ENCODE results near the gene CD200. TPM values are rescaled to one million over a fixed set of nuclear protein-coding genes. Genes with fewer than 3 reads are reported as not detected.

CD200 gene, protein sequence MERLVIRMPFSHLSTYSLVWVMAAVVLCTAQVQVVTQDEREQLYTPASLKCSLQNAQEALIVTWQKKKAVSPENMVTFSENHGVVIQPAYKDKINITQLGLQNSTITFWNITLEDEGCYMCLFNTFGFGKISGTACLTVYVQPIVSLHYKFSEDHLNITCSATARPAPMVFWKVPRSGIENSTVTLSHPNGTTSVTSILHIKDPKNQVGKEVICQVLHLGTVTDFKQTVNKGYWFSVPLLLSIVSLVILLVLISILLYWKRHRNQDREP
- 0.92 and 9.9 TPM in 2 replicates for total RNA-seq

DNA sequence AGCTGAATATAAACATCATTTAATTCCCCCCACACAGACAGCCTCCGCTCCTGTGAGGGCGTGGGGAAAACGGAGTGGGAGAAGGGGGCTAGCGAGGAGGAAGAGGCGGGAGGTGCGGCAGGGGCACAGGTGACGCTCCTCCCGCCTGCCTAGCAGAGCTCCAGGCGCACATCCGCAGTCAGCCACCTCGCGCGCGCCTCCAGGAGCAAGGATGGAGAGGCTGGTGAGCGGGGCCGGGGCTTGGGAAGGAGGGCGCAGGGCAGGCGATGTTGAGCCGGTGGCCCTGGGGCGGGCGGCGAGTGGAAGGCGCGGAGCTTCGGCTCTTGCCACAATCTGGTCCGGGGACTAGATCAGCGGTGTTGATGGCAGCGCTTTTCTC is at the start of gene CD200:
Gene CD200, plus strand, starts transcription at position 155 of the 379 bp plus-strand sequence. Its CDS starts 57 bp downstream, at position 212.
- DNase-seq (ENCODE audit: extremely low read depth, low read depth, low spot score): no peak

DNA sequence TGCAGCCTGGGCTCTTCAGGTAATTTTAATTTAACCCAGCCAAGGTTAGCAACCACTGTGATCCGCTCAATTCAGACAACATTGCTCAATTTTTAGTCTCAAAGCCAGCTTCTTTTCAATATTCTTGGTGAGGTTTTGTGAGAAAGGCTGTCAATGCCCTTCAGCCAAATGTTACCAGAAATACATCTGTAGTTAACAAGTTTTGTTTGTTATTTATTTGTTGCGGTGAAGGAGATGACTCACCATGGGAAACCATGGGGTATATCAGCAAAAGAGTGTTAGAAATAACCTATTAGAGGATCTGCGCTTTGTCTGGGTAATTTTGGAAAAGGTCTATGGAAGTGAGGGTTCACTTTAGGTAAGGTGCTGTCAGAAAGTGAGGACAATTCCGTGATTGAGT is 43.9 kb upstream of the CD200 start:
- DNase-seq (ENCODE audit: extremely low read depth, low read depth, low spot score): no peak

DNA sequence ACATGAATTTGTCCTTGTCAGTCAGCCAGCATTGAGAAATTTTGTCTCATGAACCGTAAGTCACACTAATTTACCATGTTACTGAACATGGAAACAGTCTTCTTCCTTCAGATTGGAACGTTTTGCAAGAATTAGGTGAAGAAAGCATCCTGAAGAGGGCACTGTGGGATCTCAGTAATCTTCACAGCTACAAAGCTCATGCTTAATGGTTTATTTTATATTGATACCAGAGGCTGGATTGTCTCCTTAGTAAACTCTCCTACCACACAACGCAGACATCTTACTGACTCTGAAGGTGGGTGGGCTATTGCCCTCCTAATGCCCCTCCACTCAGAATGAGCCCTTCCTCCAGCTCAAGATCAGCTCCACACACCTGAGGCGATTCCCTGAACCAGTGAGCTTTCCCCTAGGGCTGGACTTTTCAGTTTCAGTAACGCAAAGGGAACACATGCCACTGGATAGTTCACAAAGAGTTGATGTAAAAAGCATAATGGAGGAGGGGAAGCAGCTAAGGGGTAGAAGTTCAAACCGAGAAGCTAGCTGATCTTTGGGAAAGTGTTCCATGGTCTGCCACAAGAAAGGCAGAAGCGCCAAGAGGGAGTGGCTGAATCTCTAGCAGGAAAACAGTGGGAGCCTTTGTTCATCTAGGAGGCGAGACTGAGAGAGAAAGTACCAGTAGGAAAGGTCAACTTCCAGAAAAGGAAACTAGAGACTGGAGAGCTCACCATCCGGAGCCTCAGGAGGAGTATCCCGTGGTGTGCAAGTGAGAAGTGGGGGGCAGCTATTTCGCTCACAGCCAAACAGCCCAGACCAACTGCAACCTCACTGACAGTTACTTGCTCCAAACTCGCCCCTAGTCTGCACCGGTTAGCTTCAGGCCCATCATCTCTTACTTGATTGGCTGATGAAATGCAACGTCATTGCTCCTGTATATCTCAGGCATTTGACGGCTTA is 39.3 kb upstream of the CD200 start, which contains the start of gene SLC9C1:
Gene SLC9C1, minus strand, starts transcription at position 849 of the 954 bp plus-strand sequence. CDS start 7,425 bp downstream, outside the sequence.
- peak; percentile 72 for DNase-seq (ENCODE audit: extremely low read depth, low read depth, low spot score)

DNA sequence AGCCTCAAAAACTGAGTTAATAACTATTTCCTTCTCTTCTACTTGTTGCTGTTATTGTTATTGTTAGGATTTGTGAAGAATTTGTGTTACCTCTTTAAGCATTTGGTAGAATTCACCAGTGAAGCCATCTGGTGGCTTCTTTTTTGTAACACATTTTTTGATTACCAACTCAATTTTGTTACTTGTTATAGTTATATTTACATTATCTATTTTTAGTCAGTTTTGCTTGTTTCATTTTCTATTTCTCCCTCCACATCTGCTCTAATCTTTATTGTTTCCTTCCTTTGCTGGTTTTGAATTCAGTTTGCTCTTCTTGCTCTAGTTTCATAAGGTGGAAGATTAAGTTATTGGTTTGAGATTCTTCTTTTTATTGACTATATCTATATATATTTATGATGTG is 35.2 kb upstream of the CD200 start:
- no peak for DNase-seq (ENCODE audit: extremely low read depth, low read depth, low spot score)

DNA sequence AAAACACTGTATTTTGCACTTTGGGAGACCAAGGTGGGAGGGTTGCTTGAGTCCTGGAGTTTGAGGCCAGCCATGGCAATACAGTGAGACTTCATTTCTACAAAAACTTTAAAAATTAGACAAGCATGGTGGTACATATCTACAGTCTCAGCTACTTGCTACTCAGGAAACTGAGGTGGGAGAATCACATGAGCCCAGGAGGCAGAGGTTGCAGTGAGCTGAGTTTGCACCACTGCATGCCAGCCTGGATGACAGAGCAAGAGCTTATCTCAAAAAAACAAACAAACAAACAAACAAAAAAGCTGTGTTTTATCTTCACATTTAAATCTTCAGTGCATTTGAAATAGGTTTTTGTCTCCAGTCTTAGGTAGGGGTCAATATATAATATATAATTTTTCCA is 34.2 kb upstream of the CD200 start:
- DNase-seq (ENCODE audit: extremely low read depth, low read depth, low spot score): no peak

DNA sequence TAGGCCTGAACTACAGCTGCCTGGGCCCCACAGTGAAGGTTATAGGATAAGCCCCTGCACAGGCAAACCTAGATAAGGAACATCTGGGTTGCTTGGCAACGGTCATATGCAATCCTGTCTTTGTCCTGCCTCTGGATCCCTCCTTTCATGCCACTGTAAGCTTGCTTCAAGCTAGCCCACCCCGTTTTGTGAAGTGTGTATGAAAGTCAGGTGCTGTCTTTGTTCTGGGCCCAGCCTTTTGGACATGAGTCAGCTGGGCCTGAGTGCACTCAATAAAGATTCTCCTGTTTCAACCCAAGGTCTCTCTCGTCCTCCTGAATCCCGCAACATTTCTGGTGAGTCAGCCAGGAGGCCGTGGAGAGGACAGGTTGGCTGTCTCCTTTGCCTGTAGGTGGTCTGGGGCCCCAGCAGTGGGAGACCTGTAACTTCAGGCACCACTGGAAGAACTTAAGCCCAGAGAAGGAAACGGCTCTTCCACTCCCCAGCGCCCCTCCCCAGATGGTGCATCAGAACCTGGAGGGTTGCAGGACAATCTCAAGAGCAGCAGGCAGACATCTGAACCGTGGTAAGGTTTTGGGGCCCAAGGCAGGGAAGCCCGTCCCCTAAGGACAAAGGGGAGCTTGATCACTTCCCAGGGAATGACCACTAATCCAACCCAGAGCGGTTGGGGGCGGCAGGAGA is 30.7 kb upstream of the CD200 start:
- no peak for DNase-seq (ENCODE audit: extremely low read depth, low read depth, low spot score)

DNA sequence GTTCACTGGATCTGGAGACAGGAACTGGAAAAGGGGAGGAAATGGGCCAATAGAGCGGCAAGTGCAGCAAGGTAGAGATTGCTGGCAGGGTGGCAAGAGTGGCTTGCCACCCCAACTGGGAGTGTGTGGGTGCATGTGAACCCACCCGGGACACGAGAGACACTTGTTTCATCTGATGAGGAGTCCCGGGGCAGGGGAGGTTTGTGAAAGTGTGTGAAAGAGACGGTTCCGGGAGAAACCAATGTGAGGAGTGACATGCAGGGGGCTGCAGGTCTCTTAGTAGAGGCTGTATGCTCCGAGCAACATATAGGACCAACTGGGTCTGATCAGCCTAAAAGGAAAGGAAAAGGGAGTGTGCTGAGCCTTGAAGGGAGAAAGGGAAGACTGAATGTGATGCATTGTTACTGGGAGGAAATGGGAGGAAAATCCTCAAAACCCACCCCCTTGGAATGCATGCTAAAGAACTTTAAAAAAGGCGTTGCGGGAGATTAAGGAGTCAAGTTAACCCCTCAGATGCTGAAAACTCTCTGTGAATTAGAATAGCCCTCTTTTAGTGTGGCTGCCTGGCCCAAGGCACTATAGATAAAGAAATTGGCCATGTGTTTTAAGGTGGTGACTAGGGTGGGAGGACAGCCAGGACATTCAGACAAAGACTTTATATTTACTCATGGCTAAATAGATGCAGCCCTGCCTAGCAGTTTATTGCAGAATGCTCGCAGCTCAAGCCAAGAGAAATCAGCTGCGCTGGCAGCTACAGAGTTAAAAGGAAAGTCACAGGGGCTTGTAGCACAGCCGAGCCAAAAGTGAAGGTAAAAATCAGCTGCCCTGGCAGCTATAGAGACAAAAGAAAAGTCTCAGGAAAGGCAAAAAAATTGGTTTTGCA is 29.8 kb upstream of the CD200 start:
- DNase-seq (ENCODE audit: extremely low read depth, low read depth, low spot score): no peak

DNA sequence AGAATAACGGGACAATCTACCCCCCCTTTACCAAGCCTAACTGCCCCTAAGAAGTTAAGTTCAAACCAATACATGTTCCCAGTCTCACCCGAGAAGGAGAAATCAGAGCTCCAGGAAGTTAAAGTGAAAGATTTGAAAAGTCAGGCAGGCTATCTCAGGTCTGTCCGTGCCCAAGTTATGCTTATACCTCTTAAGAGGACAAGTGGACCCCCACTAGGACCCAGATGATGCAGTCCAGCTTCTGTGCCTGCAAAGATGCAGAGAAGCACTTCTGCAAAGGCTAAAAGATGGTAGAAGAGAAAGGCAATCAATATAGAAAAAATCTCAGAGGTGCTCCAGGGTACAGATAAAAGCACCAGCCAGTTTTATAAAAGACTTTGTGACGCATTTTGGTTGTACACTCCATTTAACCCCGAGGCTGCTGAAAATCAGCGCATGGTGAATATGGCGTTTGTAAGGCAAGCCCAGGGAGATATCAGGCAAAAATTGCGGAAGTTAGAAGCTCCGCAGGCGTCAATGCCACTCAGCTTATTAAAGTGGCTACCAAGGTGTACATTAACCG is 29.1 kb upstream of the CD200 start:
- no peak for DNase-seq (ENCODE audit: extremely low read depth, low read depth, low spot score)

DNA sequence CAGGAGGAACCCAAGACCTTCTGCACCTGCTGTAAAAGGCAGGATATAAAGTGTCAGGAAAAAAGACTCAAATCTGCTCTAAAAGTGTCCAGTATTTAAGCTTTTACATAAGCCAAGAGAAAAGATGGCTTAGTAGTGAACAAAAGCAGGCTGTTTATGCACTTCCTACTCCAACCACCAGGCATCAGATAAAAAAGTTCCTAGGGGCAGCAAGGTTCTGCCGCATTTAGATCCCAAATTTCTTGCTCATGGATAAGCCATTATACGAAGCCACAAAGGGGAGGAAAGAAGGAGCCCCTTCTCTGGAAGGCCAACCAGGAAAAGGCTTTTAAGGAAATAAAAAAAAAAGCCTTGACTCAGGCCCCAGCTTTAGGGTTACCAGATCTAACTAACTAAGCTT is 28.3 kb upstream of the CD200 start:
- no peak for DNase-seq (ENCODE audit: extremely low read depth, low read depth, low spot score)

DNA sequence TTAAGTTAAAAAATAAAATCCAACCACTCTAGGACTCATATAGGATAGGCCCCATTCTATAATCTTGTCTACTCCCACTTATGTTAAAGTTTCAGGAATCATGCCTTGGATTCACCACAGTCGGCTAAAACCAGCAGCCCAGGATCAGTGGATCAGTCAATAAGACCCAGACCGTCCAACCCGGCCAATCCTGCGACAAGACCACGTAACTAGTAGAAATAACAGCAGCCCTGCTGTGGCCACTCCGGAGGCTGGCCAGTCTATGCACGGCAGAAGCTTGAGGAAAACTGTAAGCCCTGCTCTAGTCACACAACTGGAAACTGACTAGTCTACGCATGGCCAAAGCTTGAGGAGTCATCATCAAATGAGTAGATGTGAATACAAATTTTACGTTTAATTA is 26.1 kb upstream of the CD200 start:
- no peak for DNase-seq (ENCODE audit: extremely low read depth, low read depth, low spot score)

DNA sequence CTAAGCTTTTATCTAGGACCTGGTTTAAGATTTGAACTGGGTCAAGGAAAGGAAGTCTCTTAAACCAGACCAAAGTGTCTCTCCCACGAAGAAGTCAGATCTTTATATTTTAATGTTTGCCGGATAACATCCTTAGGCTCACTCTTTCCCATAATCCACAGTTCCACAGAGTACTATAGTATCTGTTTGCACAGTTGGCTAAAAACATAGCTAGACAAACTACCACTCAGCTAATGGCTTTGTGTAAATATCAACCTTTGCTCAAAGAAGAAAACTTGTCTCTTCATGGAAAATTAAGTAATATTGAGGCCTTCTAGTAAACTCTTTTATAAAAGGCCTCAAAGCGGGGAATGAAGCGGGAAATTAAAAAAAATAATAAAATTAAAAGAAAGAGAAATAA is 25.4 kb upstream of the CD200 start:
- DNase-seq (ENCODE audit: extremely low read depth, low read depth, low spot score): no peak

DNA sequence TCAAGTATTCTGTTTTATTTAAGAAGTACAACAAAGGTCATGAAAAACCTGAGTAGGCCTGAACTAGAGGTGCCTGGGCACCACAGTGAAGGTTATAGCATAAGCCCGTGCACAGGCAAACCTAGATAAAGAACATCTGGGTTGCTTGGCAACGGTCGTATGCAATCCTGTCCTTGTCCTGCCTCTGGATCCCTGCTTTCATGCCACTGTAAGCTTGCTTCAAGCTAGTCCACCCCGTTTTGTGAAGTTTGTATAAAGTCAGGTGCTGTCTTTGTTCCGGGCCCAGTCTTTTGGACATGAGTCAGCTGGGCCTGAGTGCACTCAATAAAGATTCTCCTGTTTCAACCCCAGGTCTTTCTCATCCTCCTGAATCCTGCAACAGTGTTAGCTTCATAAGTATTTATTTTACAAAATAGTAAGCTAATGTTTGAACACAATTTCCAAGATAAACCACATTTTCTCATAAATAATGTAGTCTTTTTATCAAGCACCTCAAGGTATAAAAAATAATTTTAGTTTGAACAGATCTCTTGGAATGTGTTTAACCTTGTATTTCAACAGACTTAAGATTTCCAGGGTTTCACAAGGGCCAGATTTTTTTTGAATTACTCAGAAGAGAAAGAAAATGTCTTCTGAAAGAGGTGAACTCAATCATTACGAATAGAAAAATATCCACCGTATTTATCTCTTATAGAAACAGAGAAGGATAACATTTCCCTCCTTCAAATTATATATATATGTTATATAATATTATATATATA is 24.6 kb upstream of the CD200 start:
- no peak for DNase-seq (ENCODE audit: extremely low read depth, low read depth, low spot score)

DNA sequence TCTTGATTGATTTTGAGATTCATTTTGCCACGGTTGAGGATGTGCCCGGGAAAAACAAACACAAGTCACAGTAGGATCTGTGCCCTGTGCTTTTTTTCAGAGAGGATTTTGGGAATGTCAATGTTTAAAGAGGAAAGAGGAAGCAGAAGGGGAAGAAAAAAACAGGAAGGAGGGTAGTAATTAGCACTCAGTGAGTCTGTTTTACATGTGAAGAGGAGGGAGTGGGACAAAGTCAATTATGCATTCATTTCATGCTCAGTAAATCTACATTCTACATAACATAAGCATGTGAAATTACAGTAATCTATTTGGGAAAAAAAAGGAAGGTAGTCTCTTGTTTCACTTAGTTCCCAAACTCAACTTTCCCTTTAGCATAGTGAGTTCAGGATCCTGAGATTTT is 18.3 kb upstream of the CD200 start:
- no peak for DNase-seq (ENCODE audit: extremely low read depth, low read depth, low spot score)

DNA sequence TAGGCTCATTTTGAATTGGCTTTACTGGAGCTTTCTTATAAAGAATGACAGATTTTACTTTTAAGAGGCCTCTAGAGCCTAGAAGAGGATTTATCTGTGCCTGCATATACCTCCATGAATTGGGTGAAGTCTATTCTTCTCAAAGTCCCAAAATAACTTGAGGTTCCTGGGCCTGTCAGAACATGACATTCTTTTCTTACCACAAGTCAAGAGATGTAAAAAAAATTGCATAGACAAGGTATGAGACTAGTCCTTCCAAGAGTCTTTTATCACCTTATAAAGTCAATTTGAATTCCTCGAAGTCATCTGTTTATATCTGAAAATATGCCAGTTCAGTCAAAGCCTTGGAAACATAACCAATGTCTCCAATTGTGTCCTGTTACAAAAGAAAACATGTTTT is 17.2 kb upstream of the CD200 start:
- no peak for DNase-seq (ENCODE audit: extremely low read depth, low read depth, low spot score)

DNA sequence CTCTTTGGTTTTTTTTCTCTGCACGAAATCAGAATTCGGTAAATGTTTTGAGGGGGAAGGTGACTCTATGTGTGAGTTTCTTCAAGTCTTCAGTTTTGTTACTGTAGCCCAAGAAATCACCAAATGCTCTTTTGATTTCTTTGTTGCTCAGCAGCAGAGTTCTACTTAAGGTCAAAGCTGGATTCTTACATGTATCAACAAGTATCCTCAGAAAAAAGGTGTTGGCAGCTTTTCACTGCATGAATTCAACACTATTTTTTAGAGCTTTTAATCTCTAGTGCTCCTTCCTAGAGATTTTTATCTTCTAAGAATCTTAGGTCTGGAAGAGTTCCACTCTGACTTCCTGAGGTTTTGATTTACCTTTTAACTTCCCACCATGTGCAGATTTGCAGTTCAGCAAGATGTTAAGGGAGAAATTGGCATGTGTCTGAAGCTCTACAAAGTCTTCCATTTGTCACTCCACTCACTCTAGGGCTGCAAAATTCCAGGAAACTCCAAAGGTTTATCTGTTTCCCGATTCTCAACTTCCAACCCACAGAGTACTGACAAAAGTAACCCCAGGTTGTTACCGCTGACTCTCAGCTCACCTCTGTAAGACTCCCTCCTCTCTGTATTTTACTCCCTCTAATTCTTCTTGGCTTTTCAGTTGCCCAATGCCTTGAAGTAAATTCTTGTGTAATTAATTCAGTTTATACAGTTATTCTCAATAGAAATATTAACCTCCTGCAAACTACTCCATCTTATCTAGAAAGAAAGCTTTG is 13.3 kb upstream of the CD200 start:
- DNase-seq (ENCODE audit: extremely low read depth, low read depth, low spot score): no peak

DNA sequence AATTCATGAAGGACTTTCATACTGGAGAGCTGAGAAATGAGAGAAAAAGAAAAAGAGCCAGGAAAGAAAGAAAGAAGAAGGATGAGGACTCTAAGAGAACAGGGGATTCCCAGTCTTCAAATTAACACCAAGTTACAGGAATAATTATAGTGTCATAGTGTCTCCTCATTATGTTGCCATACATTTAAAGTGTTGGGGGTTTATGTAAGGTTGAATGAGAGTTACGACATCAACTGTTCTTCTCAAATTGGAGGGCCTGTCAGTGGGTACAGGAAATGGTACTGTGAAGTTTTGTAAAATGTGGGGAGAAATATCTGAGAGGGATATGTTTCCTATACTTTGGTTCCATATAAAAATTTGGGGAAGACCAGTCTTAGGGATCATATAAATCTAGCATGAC is 12.3 kb upstream of the CD200 start:
- no peak for DNase-seq (ENCODE audit: extremely low read depth, low read depth, low spot score)

DNA sequence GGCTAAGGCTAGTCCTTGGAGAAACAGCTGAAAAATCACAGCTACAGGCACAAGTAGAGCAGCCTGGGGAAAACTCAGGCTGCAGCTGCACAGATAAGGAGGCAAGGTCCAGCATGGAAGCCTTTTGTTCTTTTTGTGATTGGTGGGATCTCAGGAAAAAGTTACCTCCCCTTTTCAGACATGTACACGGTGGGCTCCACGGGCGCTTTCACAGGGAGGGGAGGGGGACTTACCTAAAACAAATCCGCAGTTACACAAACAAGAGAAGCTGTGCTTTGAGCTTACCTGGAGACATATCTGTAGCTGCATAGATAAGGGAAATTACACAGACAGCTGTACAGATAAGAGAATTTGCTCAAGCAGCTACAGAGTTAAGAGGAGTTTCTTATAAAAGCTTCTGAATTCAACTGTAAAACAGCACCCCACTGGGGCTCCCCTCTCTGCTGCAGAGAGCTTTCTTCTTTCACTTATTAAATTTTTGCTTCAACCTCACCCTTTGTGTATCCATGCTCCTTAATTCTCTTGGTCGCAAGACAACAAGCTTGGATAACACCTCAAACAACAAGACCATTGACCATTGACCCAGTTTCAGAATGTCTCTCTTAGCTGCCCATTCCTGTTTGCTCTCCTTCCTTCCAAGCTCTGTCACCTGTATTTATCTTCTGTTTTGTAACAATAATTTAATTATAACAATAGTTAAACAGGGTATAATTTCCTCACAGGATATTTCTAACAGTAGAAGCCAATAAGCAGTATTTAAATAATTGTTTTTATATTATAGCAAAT is 10.9 kb upstream of the CD200 start:
- no peak for DNase-seq (ENCODE audit: extremely low read depth, low read depth, low spot score)
